ENCODE data around the gene CCIN. TPM values are rescaled to one million over a fixed set of nuclear protein-coding genes. Genes with fewer than 3 reads are reported as not detected.

The CCIN gene
- total RNA-seq, 1 donor from 2014 or later: not detected

GRCh38 chr9:36141761-36142160, 27.4 kb upstream of the CCIN start:
- TF ChIP-seq CTCF (conservative IDR thresholded peaks at IDR 0.05): no peak
- no peak for DNase-seq (ENCODE audit: extremely low spot score, unreplicated experiment)
- Mint-ChIP-seq H3K9me3 (peaks cover 6% of the 10 kb centered on the region), H3K4me1 (ENCODE audit: unreplicated experiment) (peaks cover 26% of the 10 kb centered on the region), H3K27ac (no peak overlapping the region), H3K4me3 (no peak overlapping the region), H3K27me3 (peaks cover 27% of the 10 kb centered on the region), H3K36me3 (peaks cover 12% of the 10 kb centered on the region)

- peaks cover 6% of the 10 kb centered on the region for H3K9me3 Mint-ChIP-seq
- H3K27ac Mint-ChIP-seq: no peak overlapping the region
- no peak for DNase-seq (ENCODE audit: extremely low spot score, unreplicated experiment)
- peaks cover 19% of the 10 kb centered on the region for H3K27me3 Mint-ChIP-seq
- peaks cover 19% of the 10 kb centered on the region for H3K4me1 Mint-ChIP-seq (ENCODE audit: unreplicated experiment)
- TF ChIP-seq CTCF (conservative IDR thresholded peaks at IDR 0.05): no peak
- peaks cover 16% of the 10 kb centered on the region for H3K36me3 Mint-ChIP-seq
- H3K4me3 Mint-ChIP-seq: no peak overlapping the region
These were observed 26.5 kb upstream of the CCIN start for GRCh38 chr9:36142510-36143244.

GRCh38 chr9:36143245-36143641, 25.9 kb upstream of the CCIN start:
- no peak for DNase-seq (ENCODE audit: extremely low spot score, unreplicated experiment)
- no peak overlapping the region for H3K4me3 Mint-ChIP-seq
- TF ChIP-seq CTCF (conservative IDR thresholded peaks at IDR 0.05): no peak
- H3K27me3 Mint-ChIP-seq: peaks cover 14% of the 10 kb centered on the region
- H3K9me3 Mint-ChIP-seq: peaks cover 6% of the 10 kb centered on the region
- H3K36me3 Mint-ChIP-seq: peaks cover 16% of the 10 kb centered on the region
- peaks cover 16% of the 10 kb centered on the region for H3K4me1 Mint-ChIP-seq (ENCODE audit: unreplicated experiment)
- H3K27ac Mint-ChIP-seq: no peak overlapping the region

- DNase-seq (ENCODE audit: extremely low spot score, unreplicated experiment): no peak
- H3K9me3 Mint-ChIP-seq: peaks cover 6% of the 10 kb centered on the region
- TF ChIP-seq CTCF (conservative IDR thresholded peaks at IDR 0.05): no peak
- peaks cover 16% of the 10 kb centered on the region for H3K4me1 Mint-ChIP-seq (ENCODE audit: unreplicated experiment)
- H3K36me3 Mint-ChIP-seq: peaks cover 16% of the 10 kb centered on the region
- peak overlapping the region; percentile 4 for H3K27ac Mint-ChIP-seq
- H3K27me3 Mint-ChIP-seq: peaks cover 6% of the 10 kb centered on the region
- no peak overlapping the region for H3K4me3 Mint-ChIP-seq
These were observed 24.6 kb upstream of the CCIN start for GRCh38 chr9:36144309-36145232.

- peaks cover 16% of the 10 kb centered on the region for H3K36me3 Mint-ChIP-seq
- peaks cover 12% of the 10 kb centered on the region for H3K4me1 Mint-ChIP-seq (ENCODE audit: unreplicated experiment)
These were observed 23.2 kb upstream of the CCIN start for GRCh38 chr9:36145970-36146369.

More at GRCh38 chr9:36145970-36146369, 23.2 kb upstream of the CCIN start:
- no peak for DNase-seq (ENCODE audit: extremely low spot score, unreplicated experiment)
- Mint-ChIP-seq H3K4me3 (no peak overlapping the region), H3K27ac (no peak overlapping the region), H3K27me3 (no peaks in the 10 kb centered on the region), H3K9me3 (peaks cover 6% of the 10 kb centered on the region)
- no peak for TF ChIP-seq CTCF (conservative IDR thresholded peaks at IDR 0.05)

All from type B pancreatic cell (in vitro differentiated cells).